NCI-H748 (cell line): ENCODE data around the gene TMEM42.

Experiments
- DNase-seq: peaks from one replicate; lab custom pipeline; 2025; ENCODE audit not compliant: unreplicated experiment; lab: John Stamatoyannopoulos, UW

The TMEM42 gene

GRCh38 chr3:44870375-44871061, 8.8 kb downstream of the TMEM42 start:
- peak; percentile 73 for DNase-seq

DNA sequence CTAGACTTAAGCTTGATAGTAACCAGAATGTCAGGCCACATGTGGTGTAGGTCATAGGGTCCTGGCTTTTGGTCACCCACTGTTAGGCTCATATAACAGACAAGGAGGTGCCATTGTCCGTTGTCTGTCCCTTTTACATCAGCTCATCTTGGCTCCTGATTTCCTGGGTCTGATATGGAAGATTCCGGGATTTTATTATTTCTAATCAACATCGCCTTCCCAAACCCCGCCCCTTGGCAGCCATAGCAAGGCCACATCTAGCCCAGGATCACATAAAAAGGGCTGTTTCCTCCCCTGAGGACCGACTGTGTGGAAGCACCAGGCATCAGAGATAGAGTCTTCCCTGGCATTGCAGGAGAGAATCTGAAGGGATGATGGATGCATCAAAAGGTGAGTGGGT, 12.6 kb downstream of the TMEM42 start, which contains the start of gene TGM4:
TSS of gene TGM4 (plus strand) at position 301 of the 400 bp plus-strand sequence. CDS start at position 372, 71 bp downstream.
- DNase-seq: no peak

- DNase-seq: no peak
Measured at GRCh38 chr3:44875596-44875995, 13.9 kb downstream of the TMEM42 start.

- DNase-seq: no peak
Measured at GRCh38 chr3:44877333-44877732, 15.6 kb downstream of the TMEM42 start.

GRCh38 chr3:44880284-44880683, 18.6 kb downstream of the TMEM42 start:
- no peak for DNase-seq

GRCh38 chr3:44883213-44883955, 21.7 kb downstream of the TMEM42 start:
- no peak for DNase-seq

DNA sequence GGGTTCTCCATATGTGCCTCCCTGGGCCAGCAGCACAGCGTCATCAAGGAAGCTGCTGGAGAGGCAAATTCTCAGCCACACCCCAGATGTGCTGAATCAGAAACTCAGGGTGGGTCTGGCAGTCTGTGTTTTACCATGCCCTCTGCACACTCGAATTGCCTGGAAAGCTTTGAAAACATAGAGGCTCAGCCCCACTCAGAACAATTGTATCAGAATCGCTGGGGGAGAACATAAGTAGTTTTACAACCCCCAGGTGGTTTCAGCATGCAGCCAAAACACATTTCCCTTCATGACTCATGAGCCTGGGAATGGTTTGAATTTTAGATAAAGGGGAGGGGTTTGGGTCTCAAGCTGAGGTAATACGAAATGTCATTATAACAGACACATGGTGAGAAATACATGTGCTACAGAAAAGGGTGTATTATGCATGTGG, 22.3 kb downstream of the TMEM42 start:
- no peak for DNase-seq

DNA sequence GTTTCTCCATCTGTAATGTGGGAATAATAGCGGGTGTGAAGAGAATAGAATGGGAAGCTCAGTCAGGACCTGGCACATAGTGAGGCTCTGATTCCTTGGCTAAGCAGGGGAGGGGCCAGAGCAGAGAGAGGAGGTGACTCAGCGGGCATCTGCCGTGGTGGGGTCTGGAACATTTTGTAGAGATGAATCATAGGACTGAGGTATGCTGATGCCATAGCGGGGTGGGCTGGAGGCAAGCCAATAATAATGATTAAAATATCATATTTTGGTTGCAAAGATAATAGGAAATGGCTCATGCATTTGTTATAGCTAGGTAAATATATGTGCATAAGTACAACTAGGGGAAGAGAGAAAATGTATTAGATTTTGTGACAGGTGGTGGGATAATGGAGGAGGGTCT, 23.9 kb downstream of the TMEM42 start:
- no peak for DNase-seq

DNA sequence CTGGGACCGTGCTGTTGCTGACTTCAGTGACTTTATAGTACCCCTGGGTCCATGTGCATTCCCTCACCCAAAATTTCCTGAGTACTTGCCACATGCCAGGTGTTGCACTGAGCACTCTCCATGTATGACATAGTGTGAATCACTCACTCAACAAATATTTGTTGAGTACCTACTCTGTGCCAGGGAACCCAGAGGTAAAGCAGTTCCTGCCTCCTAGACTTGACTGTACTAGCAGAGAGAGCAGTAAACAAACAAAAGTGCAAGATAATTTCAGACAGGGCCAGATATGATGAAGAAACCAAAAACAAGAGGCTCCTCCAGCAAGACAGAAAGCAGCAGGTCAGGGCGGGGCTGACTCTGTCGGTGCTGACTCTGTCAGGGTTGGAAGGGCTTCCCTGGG, 24.8 kb downstream of the TMEM42 start:
- no peak for DNase-seq

GRCh38 chr3:44887101-44887500, 25.4 kb downstream of the TMEM42 start:
- no peak for DNase-seq

- no peak for DNase-seq
Measured at GRCh38 chr3:44890258-44890657, 28.5 kb downstream of the TMEM42 start.

GRCh38 chr3:44890852-44891251, 29.1 kb downstream of the TMEM42 start:
- no peak for DNase-seq

DNA sequence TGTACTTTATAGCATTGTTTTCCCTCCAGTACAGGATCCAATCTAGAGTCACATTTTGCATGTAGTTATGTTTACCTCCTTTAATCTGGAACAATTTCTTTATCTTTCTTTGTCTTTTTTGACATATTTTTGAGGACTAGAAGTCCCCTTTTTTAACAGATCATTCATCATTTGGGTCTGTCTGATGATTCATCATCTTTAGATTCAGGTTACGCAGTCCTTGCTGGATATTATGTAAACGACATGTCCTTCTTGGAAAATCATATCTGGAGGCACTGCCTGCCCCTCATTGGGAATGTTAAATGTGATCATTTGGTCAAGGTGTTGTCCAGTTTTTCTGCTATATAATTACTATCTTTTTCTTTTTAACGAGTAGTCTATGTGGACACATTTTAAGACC, 31.0 kb downstream of the TMEM42 start:
- DNase-seq: no peak

DNA sequence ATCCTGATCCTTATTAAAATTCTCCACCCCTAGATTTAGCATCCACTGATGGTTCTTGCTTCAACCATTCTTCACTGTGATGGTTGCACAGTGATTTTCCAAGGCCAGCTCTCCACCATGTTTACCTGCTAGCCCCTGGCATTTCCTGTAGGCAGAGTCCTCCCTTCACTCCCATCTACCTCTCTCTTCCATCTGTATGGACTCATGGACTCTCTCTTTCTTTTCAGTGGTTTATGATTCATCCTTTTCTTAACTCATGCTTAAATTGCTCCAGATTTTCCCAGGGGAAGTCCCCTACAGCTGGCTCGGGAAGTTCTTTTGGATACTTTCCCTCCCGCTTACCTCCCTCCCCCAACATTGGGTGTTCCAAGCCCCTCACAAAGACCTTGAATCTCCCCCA, 31.4 kb downstream of the TMEM42 start:
- DNase-seq: no peak

DNA sequence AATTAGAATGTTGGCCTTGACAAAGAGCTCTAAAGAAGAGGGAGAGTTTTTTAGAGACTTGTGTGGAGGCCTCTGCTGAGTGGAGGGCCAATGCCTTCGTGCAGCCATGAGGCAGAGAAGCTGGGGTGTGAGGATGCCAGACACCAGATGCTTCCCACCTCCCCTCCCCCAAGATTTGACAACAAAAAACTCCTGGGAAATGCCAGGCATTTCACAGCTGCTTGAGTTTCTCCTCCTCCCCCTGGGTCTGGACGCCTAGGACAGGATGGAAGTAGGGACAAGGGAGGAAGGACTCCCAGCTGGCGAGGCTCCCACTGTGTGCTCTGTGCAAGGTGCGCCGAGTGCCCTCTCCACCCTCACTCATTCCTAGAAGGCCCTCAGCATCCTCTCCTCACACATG, 32.8 kb downstream of the TMEM42 start:
- no peak for DNase-seq

DNA sequence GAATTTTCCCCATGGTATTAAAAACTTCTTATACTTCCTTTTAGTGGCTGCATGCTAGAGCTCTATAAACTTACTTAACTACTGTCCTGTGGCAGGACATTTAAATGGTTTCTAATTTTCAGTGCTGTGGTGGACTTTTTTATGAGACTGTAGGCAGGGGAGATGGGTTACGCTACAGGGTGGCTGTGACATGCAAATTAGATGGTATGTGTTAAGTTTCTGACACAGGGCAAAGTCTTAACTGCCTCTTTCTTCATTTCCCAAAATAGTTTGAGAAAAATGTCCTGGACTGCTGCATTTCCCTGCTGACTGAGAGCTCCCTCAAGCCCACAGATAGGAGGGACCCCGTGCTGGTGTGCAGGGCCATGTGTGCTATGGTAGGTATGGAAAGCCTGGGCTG, 34.7 kb downstream of the TMEM42 start:
- DNase-seq: no peak

DNA sequence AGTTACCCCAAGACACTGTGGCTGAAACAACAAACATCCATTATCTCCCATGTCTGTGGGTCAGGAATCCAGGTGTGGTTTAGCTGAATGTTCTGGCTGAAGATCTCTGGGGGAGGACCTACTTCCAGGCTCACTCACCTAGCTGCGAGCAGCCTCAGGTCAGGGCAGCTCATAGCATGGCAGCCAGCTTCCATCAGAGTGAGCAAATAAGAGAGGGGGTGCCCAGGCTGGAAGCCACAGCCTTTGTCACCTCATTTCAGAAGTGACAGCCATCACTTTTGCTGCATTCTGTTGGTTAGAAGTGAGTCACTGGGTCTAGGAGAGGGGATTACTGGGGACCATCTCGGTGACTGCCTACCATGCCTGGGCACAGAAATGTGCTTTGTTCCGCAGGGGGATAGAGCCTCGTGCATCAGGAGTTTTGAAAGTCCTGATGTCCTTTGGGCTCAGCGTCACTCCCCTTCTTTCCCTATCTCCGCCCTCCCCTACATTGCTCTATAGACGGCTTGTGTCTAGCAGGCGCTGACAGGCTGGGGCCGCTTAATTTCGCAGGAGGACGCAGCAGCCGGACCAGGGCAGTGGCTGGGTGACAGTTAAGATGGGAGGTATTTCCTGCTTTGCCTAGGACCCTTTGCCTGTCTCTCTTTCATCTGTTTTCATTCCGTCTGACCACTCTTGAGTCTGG, 38.1 kb downstream of the TMEM42 start:
- DNase-seq: no peak

DNA sequence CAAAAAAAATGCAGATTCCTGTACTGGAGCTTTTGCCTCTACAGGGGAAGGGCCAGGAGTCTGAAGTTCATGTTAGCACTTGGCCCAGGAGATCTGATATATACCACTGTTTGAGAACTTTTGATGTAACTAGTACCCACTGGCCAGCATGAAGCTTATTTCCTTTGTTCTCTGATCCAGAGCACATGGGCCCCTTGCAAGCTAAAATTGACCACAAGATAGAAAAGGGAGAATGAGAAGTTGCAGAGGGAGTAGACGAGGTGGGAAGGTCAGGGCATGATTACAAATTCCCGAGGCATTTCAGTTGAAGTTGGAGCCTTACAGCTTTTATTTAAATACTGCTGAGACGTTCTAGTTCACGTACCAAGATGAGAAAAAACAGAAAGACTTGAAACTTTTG, 40.9 kb downstream of the TMEM42 start:
- no peak for DNase-seq

DNA sequence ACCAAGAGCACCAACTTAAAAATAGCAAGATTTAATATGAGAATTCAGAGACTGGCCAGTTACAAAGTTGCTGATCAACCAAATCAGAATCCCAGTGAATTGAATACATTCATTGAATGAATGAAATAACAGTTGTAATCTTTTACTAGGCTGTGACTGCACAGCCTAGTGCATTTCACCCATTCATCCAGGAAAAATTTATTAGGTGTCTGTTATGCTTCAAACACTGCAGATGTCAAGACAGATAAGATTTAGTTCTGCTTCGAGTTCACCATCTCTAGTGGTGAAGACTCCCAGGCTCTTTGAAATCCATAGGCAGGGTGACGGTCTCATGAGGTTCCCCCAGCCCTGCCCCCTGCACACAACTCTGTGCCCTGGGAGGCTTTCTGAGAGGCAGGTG, 41.6 kb downstream of the TMEM42 start:
- DNase-seq: no peak

- no peak for DNase-seq
Measured at GRCh38 chr3:44903751-44904150, 42.0 kb downstream of the TMEM42 start.

GRCh38 chr3:44905446-44906157, 43.9 kb downstream of the TMEM42 start:
- DNase-seq: peak; percentile 26
